Measurements from ENCODE around the gene NPTN.

NPTN gene

DNA sequence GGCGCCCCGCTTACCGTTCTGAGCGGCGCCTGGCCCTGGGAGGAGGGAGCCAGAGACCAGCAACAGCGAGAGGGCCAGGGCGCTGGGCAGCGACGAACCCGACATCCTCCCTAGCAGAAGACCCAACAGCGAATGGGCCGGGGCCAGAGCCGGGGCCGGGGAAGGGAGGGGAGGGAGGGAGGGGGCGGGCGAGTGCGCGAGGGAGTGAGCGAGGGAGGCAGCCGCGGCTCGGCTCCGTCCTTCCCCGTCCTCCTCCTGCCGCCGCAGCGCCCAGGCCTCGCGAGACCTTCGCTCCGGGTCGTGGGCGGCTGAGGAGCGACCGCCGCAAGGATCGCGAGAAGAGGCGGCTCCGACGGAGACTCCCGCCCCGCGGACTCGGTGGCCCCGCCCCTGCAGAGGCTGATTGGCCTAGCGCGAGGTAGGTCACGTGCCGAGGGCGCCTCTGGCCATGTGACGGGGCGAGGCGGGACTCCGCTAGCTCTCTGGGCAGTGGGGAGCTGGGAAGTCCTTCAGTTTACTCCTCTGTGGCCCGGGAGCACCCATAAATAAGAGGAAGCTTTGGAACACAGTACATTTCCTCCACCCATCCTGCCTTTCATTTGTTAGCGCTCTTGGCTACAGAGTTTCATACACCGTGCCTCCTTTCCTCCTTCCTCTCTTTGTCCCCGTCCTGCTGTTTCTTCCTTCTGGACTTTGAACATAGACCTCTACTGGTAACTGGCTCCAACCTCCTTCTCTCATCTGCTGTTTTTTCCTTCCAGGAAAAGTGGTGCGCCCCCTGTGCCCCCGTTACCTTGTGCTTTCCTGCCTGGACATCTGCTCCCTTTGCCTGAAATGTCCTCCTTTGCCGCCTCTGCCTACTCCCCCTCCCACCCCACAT lies at the start of gene NPTN:
NPTN (minus strand) TSS at position 279 of the 880 bp plus-strand sequence; CDS start at position 105, 174 bp downstream.
- peaks cover 16% of the 10 kb centered on the region for H3K4me1 ChIP-seq (ENCODE audit: control insufficient read depth, insufficient read depth, low read length)

DNA sequence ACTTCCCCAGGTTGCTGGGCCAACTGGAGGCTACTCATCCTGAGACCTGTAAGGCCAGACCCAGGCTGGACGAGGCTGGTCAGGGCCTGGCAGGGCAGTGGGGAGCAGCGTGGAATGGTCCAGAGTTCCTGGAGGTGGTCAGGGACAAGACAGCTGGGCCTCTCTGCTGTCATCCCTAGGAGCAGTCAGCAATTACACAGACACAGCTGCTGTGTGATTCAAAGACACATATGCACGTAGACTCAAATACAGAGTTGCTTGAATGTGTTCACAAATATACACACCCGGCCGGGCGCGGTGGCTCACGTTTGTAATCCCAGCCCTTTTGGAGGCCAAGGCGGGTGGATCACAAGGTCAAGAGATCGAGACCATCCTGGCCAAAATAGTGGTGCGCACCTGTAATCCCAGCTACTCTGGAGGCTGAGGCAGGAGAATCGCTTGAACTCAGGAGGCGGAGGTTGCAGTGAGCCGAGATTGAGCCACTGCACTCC lies 49.5 kb upstream of the NPTN start:
- H3K4me3 ChIP-seq (ENCODE audit: low read length in 2 of 2) = no peak overlapping the region
- no peak overlapping the region for H3K9ac ChIP-seq (ENCODE audit: low read length in 2 of 2)
- no peaks in the 10 kb centered on the region for H3K9me3 ChIP-seq (ENCODE audit: control insufficient read depth in 2 of 2, low read length in 2 of 2)
- H3K27me3 ChIP-seq (ENCODE audit: control insufficient read depth in 1 of 2, insufficient read depth in 2 of 2, low read length in 2 of 2) = no peaks in the 10 kb centered on the region
- no peak overlapping the region for H3K27ac ChIP-seq (ENCODE audit: low read length)
- no peaks in the 10 kb centered on the region for H3K36me3 ChIP-seq (ENCODE audit: control insufficient read depth in 2 of 2, insufficient read depth in 2 of 2, low read length in 2 of 2)
- H3K4me1 ChIP-seq (ENCODE audit: control insufficient read depth, insufficient read depth, low read length) = peaks cover 28% of the 10 kb centered on the region

More for the DNA sequence above, at the start of gene NPTN:
- Histone ChIP-seq H3K36me3 (ENCODE audit: control insufficient read depth in 2 of 2, insufficient read depth in 2 of 2, low read length in 2 of 2) (no peaks in the 10 kb centered on the region), H3K9ac (ENCODE audit: low read length in 2 of 2) (peak within 1 kb of the TSS; percentile 89 to 93), H3K27ac (ENCODE audit: low read length) (peak within 1 kb of the TSS; percentile 91), H3K9me3 (ENCODE audit: control insufficient read depth in 2 of 2, low read length in 2 of 2) (no peaks in the 10 kb centered on the region), H3K27me3 (ENCODE audit: control insufficient read depth in 1 of 2, insufficient read depth in 2 of 2, low read length in 2 of 2) (no peaks in the 10 kb centered on the region), H3K4me3 (ENCODE audit: low read length in 2 of 2) (peak within 1 kb of the TSS; percentile 75 to 83)

DNA sequence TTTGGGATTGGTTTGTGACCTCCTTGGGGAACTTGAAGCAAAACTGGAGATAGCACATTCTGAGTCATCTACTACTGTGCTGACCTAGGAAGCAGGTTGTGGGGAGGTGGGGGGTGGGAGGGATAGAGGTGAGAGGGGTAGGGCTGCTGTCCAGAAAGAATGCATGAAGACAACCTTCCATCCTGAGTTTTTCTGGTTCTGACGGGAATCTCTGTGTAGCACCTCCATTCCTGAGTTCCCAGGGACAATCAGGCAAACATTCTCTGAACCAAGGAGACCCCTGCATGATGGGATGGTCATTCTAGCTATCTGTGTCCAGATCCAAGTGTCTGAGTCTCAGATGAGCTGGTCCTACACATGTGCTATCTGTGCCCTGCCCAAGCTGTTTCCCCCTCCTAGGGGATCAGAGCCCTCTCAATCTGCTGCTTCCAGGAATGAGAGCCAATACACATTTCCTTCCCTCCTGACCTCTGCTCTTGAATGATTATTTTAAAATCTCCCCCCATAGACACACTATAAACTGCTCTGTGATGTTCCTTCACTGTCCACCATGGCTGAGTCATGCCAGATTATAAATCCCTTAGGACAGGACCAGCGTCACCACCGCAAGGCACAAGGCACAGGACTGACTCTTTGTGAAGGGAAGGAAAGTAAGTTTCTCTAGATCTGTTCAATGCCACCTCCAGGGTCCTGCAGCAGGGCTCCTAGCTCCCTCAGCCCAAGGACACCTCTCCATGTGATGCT lies 48.8 kb upstream of the NPTN start:
- no peaks in the 10 kb centered on the region for H3K27me3 ChIP-seq (ENCODE audit: control insufficient read depth in 1 of 2, insufficient read depth in 2 of 2, low read length in 2 of 2)
- H3K9ac ChIP-seq (ENCODE audit: low read length in 2 of 2) = no peak overlapping the region
- peaks cover 28% of the 10 kb centered on the region for H3K4me1 ChIP-seq (ENCODE audit: control insufficient read depth, insufficient read depth, low read length)
- no peak overlapping the region for H3K27ac ChIP-seq (ENCODE audit: low read length)
- H3K36me3 ChIP-seq (ENCODE audit: control insufficient read depth in 2 of 2, insufficient read depth in 2 of 2, low read length in 2 of 2) = no peaks in the 10 kb centered on the region
- H3K4me3 ChIP-seq (ENCODE audit: low read length in 2 of 2) = no peak overlapping the region
- no peaks in the 10 kb centered on the region for H3K9me3 ChIP-seq (ENCODE audit: control insufficient read depth in 2 of 2, low read length in 2 of 2)

- H3K4me1 ChIP-seq (ENCODE audit: control insufficient read depth, insufficient read depth, low read length) = peaks cover 20% of the 10 kb centered on the region
- H3K9me3 ChIP-seq (ENCODE audit: control insufficient read depth in 2 of 2, low read length in 2 of 2) = no peaks in the 10 kb centered on the region
- no peaks in the 10 kb centered on the region for H3K36me3 ChIP-seq (ENCODE audit: control insufficient read depth in 2 of 2, insufficient read depth in 2 of 2, low read length in 2 of 2)
- no peak overlapping the region for H3K27ac ChIP-seq (ENCODE audit: low read length)
- H3K27me3 ChIP-seq (ENCODE audit: control insufficient read depth in 1 of 2, insufficient read depth in 2 of 2, low read length in 2 of 2) = no peaks in the 10 kb centered on the region
- no peak overlapping the region for H3K9ac ChIP-seq (ENCODE audit: low read length in 2 of 2)
- H3K4me3 ChIP-seq (ENCODE audit: low read length in 2 of 2) = no peak overlapping the region
Observed at GRCh38 chr15:73681063-73681462, 47.9 kb upstream of the NPTN start.

- Histone ChIP-seq H3K27ac (ENCODE audit: low read length) (no peak overlapping the region), H3K9ac (ENCODE audit: low read length in 2 of 2) (no peak overlapping the region)
Observed at GRCh38 chr15:73680549-73680948, 47.4 kb upstream of the NPTN start.

DNA sequence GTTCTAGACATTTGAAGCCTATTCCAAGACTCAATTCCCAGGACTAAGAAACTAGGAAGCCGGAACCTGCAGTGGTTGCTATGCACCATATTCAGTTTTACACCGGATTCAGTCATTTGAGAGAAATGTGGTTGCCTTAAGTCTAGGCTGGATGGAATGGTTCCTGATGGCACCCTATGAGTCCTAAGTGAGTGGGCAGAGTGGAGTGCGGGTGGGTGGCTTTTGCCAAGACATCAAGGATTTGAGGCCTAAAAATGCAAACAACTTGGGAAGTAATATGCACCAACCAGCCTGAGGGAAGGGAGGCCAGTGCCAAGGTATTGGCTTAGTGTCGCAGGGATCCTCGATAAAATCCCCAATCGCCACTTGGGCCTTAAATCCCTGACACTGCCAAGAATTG lies 46.8 kb upstream of the NPTN start:
- Histone ChIP-seq H3K4me3 (ENCODE audit: low read length in 2 of 2) (no peak overlapping the region), H3K4me1 (ENCODE audit: control insufficient read depth, insufficient read depth, low read length) (peaks cover 14% of the 10 kb centered on the region), H3K9ac (ENCODE audit: low read length in 2 of 2) (no peak overlapping the region), H3K36me3 (ENCODE audit: control insufficient read depth in 2 of 2, insufficient read depth in 2 of 2, low read length in 2 of 2) (no peaks in the 10 kb centered on the region), H3K27me3 (ENCODE audit: control insufficient read depth in 1 of 2, insufficient read depth in 2 of 2, low read length in 2 of 2) (no peaks in the 10 kb centered on the region), H3K9me3 (ENCODE audit: control insufficient read depth in 2 of 2, low read length in 2 of 2) (no peaks in the 10 kb centered on the region), H3K27ac (ENCODE audit: low read length) (no peak overlapping the region)

More at GRCh38 chr15:73680549-73680948, 47.4 kb upstream of the NPTN start:
- no peak overlapping the region for H3K4me3 ChIP-seq (ENCODE audit: low read length in 2 of 2)
- H3K27me3 ChIP-seq (ENCODE audit: control insufficient read depth in 1 of 2, insufficient read depth in 2 of 2, low read length in 2 of 2) = no peaks in the 10 kb centered on the region
- H3K4me1 ChIP-seq (ENCODE audit: control insufficient read depth, insufficient read depth, low read length) = peaks cover 15% of the 10 kb centered on the region
- H3K9me3 ChIP-seq (ENCODE audit: control insufficient read depth in 2 of 2, low read length in 2 of 2) = no peaks in the 10 kb centered on the region
- no peaks in the 10 kb centered on the region for H3K36me3 ChIP-seq (ENCODE audit: control insufficient read depth in 2 of 2, insufficient read depth in 2 of 2, low read length in 2 of 2)

- H3K9me3 ChIP-seq (ENCODE audit: control insufficient read depth in 2 of 2, low read length in 2 of 2) = no peaks in the 10 kb centered on the region
- H3K4me1 ChIP-seq (ENCODE audit: control insufficient read depth, insufficient read depth, low read length) = peaks cover 14% of the 10 kb centered on the region
- H3K27ac ChIP-seq (ENCODE audit: low read length) = no peak overlapping the region
- H3K27me3 ChIP-seq (ENCODE audit: control insufficient read depth in 1 of 2, insufficient read depth in 2 of 2, low read length in 2 of 2) = no peaks in the 10 kb centered on the region
- H3K4me3 ChIP-seq (ENCODE audit: low read length in 2 of 2) = no peak overlapping the region
- H3K36me3 ChIP-seq (ENCODE audit: control insufficient read depth in 2 of 2, insufficient read depth in 2 of 2, low read length in 2 of 2) = no peaks in the 10 kb centered on the region
- H3K9ac ChIP-seq (ENCODE audit: low read length in 2 of 2) = no peak overlapping the region
Observed at GRCh38 chr15:73679180-73679579, 46.0 kb upstream of the NPTN start.

DNA sequence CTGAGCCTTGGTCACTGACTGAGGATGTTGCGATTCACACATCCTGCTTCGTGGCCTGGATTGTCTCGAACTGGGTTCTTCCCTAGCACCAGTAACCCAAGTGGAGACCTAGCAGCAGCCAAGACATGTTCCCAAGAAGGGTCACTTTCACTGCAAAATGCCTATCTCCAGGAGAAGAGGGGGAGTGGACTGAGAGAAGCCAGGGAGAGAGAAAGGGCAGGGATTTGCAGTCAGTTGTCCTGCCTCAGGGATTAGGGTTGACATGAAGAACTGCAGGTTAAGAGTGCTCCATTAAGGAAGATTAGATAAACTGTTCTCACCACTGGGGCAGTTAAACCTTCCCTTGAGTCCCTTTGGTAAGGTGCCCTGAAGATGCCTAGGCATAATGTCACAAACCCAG lies 45.3 kb upstream of the NPTN start:
- Histone ChIP-seq H3K4me3 (ENCODE audit: low read length in 2 of 2) (no peak overlapping the region), H3K27ac (ENCODE audit: low read length) (no peak overlapping the region), H3K4me1 (ENCODE audit: control insufficient read depth, insufficient read depth, low read length) (peaks cover 9% of the 10 kb centered on the region), H3K27me3 (ENCODE audit: control insufficient read depth in 1 of 2, insufficient read depth in 2 of 2, low read length in 2 of 2) (peaks cover 0 to 2% of the 10 kb centered on the region in 2 donors), H3K9me3 (ENCODE audit: control insufficient read depth in 2 of 2, low read length in 2 of 2) (no peaks in the 10 kb centered on the region), H3K9ac (ENCODE audit: low read length in 2 of 2) (no peak overlapping the region), H3K36me3 (ENCODE audit: control insufficient read depth in 2 of 2, insufficient read depth in 2 of 2, low read length in 2 of 2) (no peaks in the 10 kb centered on the region)

DNA sequence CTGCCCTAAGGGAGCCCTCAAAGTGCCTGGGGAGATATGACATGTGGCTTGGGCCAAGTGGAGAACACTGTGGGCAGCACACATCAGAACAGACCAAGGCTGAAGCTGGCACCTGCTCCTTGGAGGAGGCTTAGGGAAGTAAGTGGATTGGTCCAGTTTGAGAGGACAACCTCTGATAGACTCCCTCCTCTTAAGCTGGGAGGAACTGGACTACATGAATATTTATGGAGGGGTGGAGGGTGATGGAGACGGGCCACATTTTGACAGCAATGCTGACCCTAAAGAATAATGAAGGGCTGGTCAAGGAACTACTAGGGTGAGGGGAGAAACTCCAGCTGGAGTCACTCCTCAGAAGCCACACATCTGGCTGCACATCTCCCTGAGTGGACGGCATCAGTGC lies 44.5 kb upstream of the NPTN start:
- H3K4me3 ChIP-seq (ENCODE audit: low read length in 2 of 2) = no peak overlapping the region
- H3K9ac ChIP-seq (ENCODE audit: low read length in 2 of 2) = no peak overlapping the region
- H3K9me3 ChIP-seq (ENCODE audit: control insufficient read depth in 2 of 2, low read length in 2 of 2) = no peaks in the 10 kb centered on the region
- peaks cover 7% of the 10 kb centered on the region for H3K4me1 ChIP-seq (ENCODE audit: control insufficient read depth, insufficient read depth, low read length)
- H3K27ac ChIP-seq (ENCODE audit: low read length) = no peak overlapping the region
- no peaks in the 10 kb centered on the region for H3K36me3 ChIP-seq (ENCODE audit: control insufficient read depth in 2 of 2, insufficient read depth in 2 of 2, low read length in 2 of 2)
- H3K27me3 ChIP-seq (ENCODE audit: control insufficient read depth in 1 of 2, insufficient read depth in 2 of 2, low read length in 2 of 2) = peaks cover 0 to 3% of the 10 kb centered on the region in 2 donors

DNA sequence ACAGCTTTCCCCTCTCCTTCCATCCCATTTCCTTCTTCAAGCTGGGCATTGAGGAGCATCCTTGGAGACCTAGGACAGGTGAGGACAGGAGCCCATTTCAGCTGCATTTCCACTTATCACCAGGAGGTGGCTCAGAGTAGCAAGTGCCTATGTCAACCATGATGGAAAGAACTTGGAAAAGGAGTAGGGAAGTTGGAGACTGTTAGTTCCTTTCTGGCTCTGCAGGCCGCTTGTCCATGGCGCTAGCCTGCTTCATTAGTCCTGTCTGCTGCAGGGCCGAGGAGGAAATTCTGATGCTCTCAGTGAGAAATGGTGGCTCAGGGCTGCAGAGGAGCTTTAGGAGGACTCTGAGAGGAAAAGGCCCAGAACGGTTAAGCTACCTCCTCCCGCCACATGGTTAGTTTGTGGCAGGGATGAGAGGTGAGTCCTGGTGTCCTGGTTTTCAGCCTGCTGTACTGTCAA lies 44.0 kb upstream of the NPTN start:
- H3K9me3 ChIP-seq (ENCODE audit: control insufficient read depth in 2 of 2, low read length in 2 of 2) = no peaks in the 10 kb centered on the region
- no peaks in the 10 kb centered on the region for H3K36me3 ChIP-seq (ENCODE audit: control insufficient read depth in 2 of 2, insufficient read depth in 2 of 2, low read length in 2 of 2)
- H3K4me1 ChIP-seq (ENCODE audit: control insufficient read depth, insufficient read depth, low read length) = peaks cover 7% of the 10 kb centered on the region
- peaks cover 2 to 6% of the 10 kb centered on the region in 2 donors for H3K27me3 ChIP-seq (ENCODE audit: control insufficient read depth in 1 of 2, insufficient read depth in 2 of 2, low read length in 2 of 2)
- no peak overlapping the region for H3K9ac ChIP-seq (ENCODE audit: low read length in 2 of 2)
- peak overlapping the region in 1 of 2 donors; percentile 8 for H3K4me3 ChIP-seq (ENCODE audit: low read length in 2 of 2)
- no peak overlapping the region for H3K27ac ChIP-seq (ENCODE audit: low read length)
